ENCODE data around the gene ATP8A2.

Gene ATP8A2

GRCh38 chr13:25874064-25874737 is 502.4 kb downstream of the ATP8A2 start:
- H3K79me2 ChIP-seq (ENCODE audit: low read length) = no peaks in the 10 kb centered on the region
- no peak overlapping the region for H3K27ac ChIP-seq (ENCODE audit: low read length)
- no peak overlapping the region for H3K4me2 ChIP-seq (ENCODE audit: low read depth, low read length)
- TF ChIP-seq EZH2phosphoT487 (IDR thresholded peaks at IDR 0.05; ENCODE audit: low read length) (no peak), EZH2 (optimal IDR thresholded peaks at IDR 0.05; ENCODE audit: low read depth, low read length) (no peak), CTCF (IDR thresholded peaks at IDR 0.05; ENCODE audit: low read length) (no peak)
- no peak overlapping the region for H3K4me3 ChIP-seq (ENCODE audit: low read length)
- peaks cover 15% of the 10 kb centered on the region for H3K4me1 ChIP-seq (ENCODE audit: low read length)
- no peaks in the 10 kb centered on the region for H3K36me3 ChIP-seq (replicated peaks; ENCODE audit: insufficient read depth, low read length)
- H3K9ac ChIP-seq (ENCODE audit: low read length) = no peak overlapping the region
- no peak overlapping the region for H2AFZ ChIP-seq (ENCODE audit: low read length)
- no peaks in the 10 kb centered on the region for H3K27me3 ChIP-seq (replicated peaks; ENCODE audit: insufficient read depth, low read length)
- H3F3A ChIP-seq (ENCODE audit: insufficient read depth, low read length) = 0 out of 2 replicates have a peak, but pooled peaks cover 3% of the 10 kb centered on the region
- H3K9me2 ChIP-seq (replicated peaks; ENCODE audit: insufficient read depth, low read length) = no peaks in the 10 kb centered on the region
- no peak for DNase-seq
- no peaks in the 10 kb centered on the region for H4K20me1 ChIP-seq (ENCODE audit: insufficient read depth, low read length)
- H3K9me3 ChIP-seq (replicated peaks; ENCODE audit: insufficient read depth, low read length) = no peaks in the 10 kb centered on the region

- H3K4me1 ChIP-seq (ENCODE audit: low read length) = peaks cover 15% of the 10 kb centered on the region
- H3K9me3 ChIP-seq (replicated peaks; ENCODE audit: insufficient read depth, low read length) = no peaks in the 10 kb centered on the region
- no peaks in the 10 kb centered on the region for H3K27me3 ChIP-seq (replicated peaks; ENCODE audit: insufficient read depth, low read length)
- H3K36me3 ChIP-seq (replicated peaks; ENCODE audit: insufficient read depth, low read length) = no peaks in the 10 kb centered on the region
- no peaks in the 10 kb centered on the region for H3K79me2 ChIP-seq (ENCODE audit: low read length)
- no peak for DNase-seq
- H2AFZ ChIP-seq (ENCODE audit: low read length) = no peak overlapping the region
- H3K27ac ChIP-seq (ENCODE audit: low read length) = no peak overlapping the region
- H4K20me1 ChIP-seq (ENCODE audit: insufficient read depth, low read length) = no peaks in the 10 kb centered on the region
- 0 out of 2 replicates have a peak, but pooled peaks cover 3% of the 10 kb centered on the region for H3F3A ChIP-seq (ENCODE audit: insufficient read depth, low read length)
- no peak overlapping the region for H3K9ac ChIP-seq (ENCODE audit: low read length)
- TF ChIP-seq EZH2 (optimal IDR thresholded peaks at IDR 0.05; ENCODE audit: low read depth, low read length) = no peak
- no peak for TF ChIP-seq EZH2phosphoT487 (IDR thresholded peaks at IDR 0.05; ENCODE audit: low read length)
- TF ChIP-seq CTCF (IDR thresholded peaks at IDR 0.05; ENCODE audit: low read length) = no peak
- H3K4me2 ChIP-seq (ENCODE audit: low read depth, low read length) = no peak overlapping the region
- no peaks in the 10 kb centered on the region for H3K9me2 ChIP-seq (replicated peaks; ENCODE audit: insufficient read depth, low read length)
- no peak overlapping the region for H3K4me3 ChIP-seq (ENCODE audit: low read length)
Observed at GRCh38 chr13:25874907-25875306, 503.1 kb downstream of the ATP8A2 start.

GRCh38 chr13:25876247-25876646 is 504.5 kb downstream of the ATP8A2 start:
- no peaks in the 10 kb centered on the region for H3K27me3 ChIP-seq (replicated peaks; ENCODE audit: insufficient read depth, low read length)

GRCh38 chr13:25879466-25879865 is 507.7 kb downstream of the ATP8A2 start:
- Histone ChIP-seq H3K4me2 (ENCODE audit: low read depth, low read length) (no peak overlapping the region), H3K4me1 (ENCODE audit: low read length) (no peaks in the 10 kb centered on the region), H2AFZ (ENCODE audit: low read length) (no peak overlapping the region), H3K9ac (ENCODE audit: low read length) (no peak overlapping the region), H3K9me2 (replicated peaks; ENCODE audit: insufficient read depth, low read length) (no peaks in the 10 kb centered on the region), H3K27me3 (replicated peaks; ENCODE audit: insufficient read depth, low read length) (no peaks in the 10 kb centered on the region), H3K9me3 (replicated peaks; ENCODE audit: insufficient read depth, low read length) (no peaks in the 10 kb centered on the region), H4K20me1 (ENCODE audit: insufficient read depth, low read length) (no peaks in the 10 kb centered on the region), H3K36me3 (replicated peaks; ENCODE audit: insufficient read depth, low read length) (no peaks in the 10 kb centered on the region), H3K4me3 (ENCODE audit: low read length) (no peak overlapping the region), H3F3A (ENCODE audit: insufficient read depth, low read length) (no peaks in the 10 kb centered on the region), H3K79me2 (ENCODE audit: low read length) (no peaks in the 10 kb centered on the region), H3K27ac (ENCODE audit: low read length) (no peak overlapping the region)
- no peak for DNase-seq
- TF ChIP-seq EZH2 (optimal IDR thresholded peaks at IDR 0.05; ENCODE audit: low read depth, low read length) (no peak), EZH2phosphoT487 (IDR thresholded peaks at IDR 0.05; ENCODE audit: low read length) (no peak), CTCF (IDR thresholded peaks at IDR 0.05; ENCODE audit: low read length) (no peak)

More at GRCh38 chr13:25876247-25876646, 504.5 kb downstream of the ATP8A2 start:
- Histone ChIP-seq H3K9me3 (replicated peaks; ENCODE audit: insufficient read depth, low read length) (no peaks in the 10 kb centered on the region), H2AFZ (ENCODE audit: low read length) (no peak overlapping the region), H3K9me2 (replicated peaks; ENCODE audit: insufficient read depth, low read length) (no peaks in the 10 kb centered on the region), H3K4me2 (ENCODE audit: low read depth, low read length) (no peak overlapping the region), H4K20me1 (ENCODE audit: insufficient read depth, low read length) (no peaks in the 10 kb centered on the region), H3K9ac (ENCODE audit: low read length) (no peak overlapping the region), H3K36me3 (replicated peaks; ENCODE audit: insufficient read depth, low read length) (no peaks in the 10 kb centered on the region), H3F3A (ENCODE audit: insufficient read depth, low read length) (0 out of 2 replicates have a peak, but pooled peaks cover under 1% of the 10 kb centered on the region), H3K4me3 (ENCODE audit: low read length) (no peak overlapping the region), H3K27ac (ENCODE audit: low read length) (no peak overlapping the region), H3K4me1 (ENCODE audit: low read length) (peaks cover 6% of the 10 kb centered on the region), H3K79me2 (ENCODE audit: low read length) (no peaks in the 10 kb centered on the region)
- no peak for TF ChIP-seq EZH2 (optimal IDR thresholded peaks at IDR 0.05; ENCODE audit: low read depth, low read length)
- DNase-seq = no peak

All from MM.1S (cell line).